Anterior cingulate cortex (tissue), 58 donors: ENCODE results near the gene FOXN4.

Experiments
- DNase-seq, 58 donors: peaks; one replicate each; lab custom pipeline; 2025; lab: John Stamatoyannopoulos, UW

The FOXN4 gene

DNA sequence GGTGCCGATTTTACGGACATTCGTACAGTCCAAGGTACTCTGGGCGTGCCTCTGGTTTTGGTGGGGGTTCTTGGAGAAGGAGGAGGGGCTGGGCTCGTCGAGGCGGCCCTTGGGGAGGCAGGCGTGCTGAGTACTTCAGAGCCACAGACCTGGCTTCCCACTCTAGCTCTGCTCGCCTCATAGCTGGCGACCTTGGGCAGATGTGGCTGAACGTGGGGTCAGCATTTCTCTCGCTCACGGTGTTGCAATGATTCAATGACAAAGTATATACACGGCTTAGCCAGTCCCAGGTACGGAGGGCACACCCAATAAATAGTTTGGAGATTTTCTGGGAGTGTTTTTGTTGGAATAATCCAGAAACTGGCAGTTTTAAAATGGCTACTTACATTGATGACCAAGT lies 75.1 kb downstream of the FOXN4 start:
- DNase-seq, result no peak

DNA sequence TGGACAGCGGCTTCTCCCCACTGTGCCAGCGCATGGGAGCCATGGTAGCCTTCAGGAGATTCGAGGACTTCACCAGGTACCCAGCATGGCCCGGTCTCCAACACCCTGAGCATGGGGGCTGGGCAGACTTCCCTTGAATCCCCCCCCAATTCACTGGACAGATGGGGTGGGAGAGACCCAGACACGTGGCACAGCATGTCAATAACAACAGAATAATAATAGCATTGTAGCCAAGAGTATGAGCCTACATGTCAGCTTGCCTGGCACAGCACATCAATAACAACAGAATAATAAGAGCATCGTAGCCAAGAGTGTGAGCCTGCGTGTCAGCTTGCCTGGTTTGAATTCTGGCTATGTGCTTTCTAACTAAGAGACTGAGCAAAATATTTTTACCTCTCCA lies 76.4 kb downstream of the FOXN4 start:
- DNase-seq, result peak in 28 of 58 donors; percentile 3 to 64 (median 32)

DNA sequence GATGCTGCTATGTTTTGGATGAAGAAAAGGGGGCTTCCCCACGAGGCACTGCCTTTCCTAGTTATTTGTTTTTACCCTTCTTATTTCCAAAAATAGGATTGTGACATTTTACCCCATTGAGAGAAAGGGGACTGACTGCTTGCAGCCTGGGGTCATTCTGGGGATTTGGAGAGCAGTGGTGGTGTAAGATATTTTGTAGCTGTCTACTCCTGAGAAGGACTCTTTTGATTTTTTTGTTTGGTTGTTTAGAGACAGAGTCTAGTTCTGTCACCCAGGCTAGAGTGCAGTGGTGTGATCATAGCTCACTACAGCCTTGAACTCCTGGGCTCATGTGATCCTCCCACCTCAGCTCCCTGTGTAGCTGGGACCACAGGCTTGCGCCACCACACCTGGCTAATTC lies 78.9 kb downstream of the FOXN4 start:
- no peak for DNase-seq

DNA sequence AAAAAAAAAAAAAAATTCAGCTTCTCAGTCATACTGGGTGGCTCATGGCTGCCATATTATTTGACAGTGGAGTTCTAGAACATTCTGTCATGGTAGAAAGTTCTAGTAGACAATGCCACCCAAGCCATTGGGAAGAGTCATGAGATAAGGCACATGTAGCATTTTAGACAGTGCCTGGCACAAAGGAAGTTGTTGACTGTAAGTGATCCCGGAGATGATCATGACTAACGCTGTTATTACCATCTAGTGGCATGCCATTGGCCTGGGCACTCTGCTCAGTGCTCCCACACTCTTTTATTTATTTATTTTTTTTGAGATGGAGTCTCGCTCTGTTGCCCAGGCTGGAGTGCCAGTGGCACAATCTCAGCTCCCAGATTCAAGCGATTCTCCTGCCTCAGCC lies 80.4 kb downstream of the FOXN4 start:
- no peak for DNase-seq
